Upper lobe of right lung (tissue), 1 donor: ENCODE results near the gene DBF4B. TPM values are rescaled to one million over a fixed set of nuclear protein-coding genes. Genes with fewer than 3 reads are reported as not detected.

Source experiments
- ATAC-seq: fragments of 200-7000 bp; cut with Tn5 transposase; one replicate; pipeline ENCODE4 v1.9.1; 2020; ENCODE audit warnings: mild to moderate bottlenecking, moderate library complexity
- DNase-seq: peaks from one replicate; pipeline ENCODE4 v3.0.0-alpha.2; 2020
- H3K27ac ChIP-seq: fragments of 200-600 bp; one replicate; pipeline ENCODE4 v1.8.0; 2022
- H3K27me3 ChIP-seq: fragments of 200-600 bp; one replicate; pipeline ENCODE4 v1.8.0; 2022; ENCODE audit warnings: mild to moderate bottlenecking
- H3K36me3 ChIP-seq: fragments of 200-600 bp; one replicate; pipeline ENCODE4 v1.8.0; 2022
- H3K4me1 ChIP-seq: fragments of 200-600 bp; one replicate; pipeline ENCODE4 v1.8.0; 2022
- H3K4me3 ChIP-seq: fragments of 200-600 bp; one replicate; pipeline ENCODE4 v1.8.0; 2022; ENCODE audit warnings: mild to moderate bottlenecking
- H3K9me3 ChIP-seq: fragments of 200-600 bp; one replicate; pipeline ENCODE4 v1.8.0; 2022
- intact Hi-C: fragments of 100-400 bp; cut with DNase I; formaldehyde crosslinking; loops from one replicate; pipeline ENCODE4 v1.11.0; 2022
- total RNA-seq: library from RNA; stranded (reverse); fragmentation: NEBNext Ultra II Directional; extraction: Animal tissue kit (Norgen Biotek cat#: 25700); gene quantifications from one replicate; pipeline ENCODE4 v1.2.1, GENCODE V29; 2021
- TF ChIP-seq, protein P1 (sequence below): fragments of 200-600 bp; IDR thresholded peaks from one replicate; pipeline ENCODE4 v1.8.0; 2022; ENCODE audit warnings: antibody characterized with exemption
- donor health status: DM: no; HTN: yes; CAD: no; lungs with severe emphysema.

Gene DBF4B
- total RNA-seq, 1 donor from 2014 or later = 4.5 TPM

DNA sequence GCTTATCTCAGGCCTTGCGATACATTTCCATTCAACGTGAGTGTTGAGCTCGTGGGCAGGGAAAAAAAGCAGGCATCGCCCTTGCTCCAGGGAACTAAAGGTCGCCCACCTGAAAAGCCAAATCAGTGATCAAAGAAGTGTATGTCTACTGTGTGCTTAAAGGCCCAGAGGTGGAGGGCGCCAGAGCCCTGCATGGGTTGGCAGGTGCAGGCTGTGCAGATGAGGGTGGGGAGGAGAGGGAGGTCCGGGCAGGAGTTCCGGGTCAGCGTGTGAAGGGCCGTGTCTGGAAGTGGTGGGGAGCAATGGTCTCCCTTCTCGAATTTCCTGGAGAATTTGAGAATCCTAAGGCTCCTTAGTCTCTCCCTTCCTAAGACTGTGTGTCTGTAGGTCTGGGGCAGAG lies 57.5 kb downstream of the DBF4B start:
- DNase-seq = no peak
- peaks cover 16% of the 10 kb centered on the region for H3K27me3 ChIP-seq
- H3K9me3 ChIP-seq = no peaks in the 10 kb centered on the region
- intact Hi-C loops = no loop called here
- H3K36me3 ChIP-seq = no peaks in the 10 kb centered on the region
- ATAC-seq = no peak
- H3K27ac ChIP-seq = no peak overlapping the region
- TF ChIP-seq, protein P1, sequence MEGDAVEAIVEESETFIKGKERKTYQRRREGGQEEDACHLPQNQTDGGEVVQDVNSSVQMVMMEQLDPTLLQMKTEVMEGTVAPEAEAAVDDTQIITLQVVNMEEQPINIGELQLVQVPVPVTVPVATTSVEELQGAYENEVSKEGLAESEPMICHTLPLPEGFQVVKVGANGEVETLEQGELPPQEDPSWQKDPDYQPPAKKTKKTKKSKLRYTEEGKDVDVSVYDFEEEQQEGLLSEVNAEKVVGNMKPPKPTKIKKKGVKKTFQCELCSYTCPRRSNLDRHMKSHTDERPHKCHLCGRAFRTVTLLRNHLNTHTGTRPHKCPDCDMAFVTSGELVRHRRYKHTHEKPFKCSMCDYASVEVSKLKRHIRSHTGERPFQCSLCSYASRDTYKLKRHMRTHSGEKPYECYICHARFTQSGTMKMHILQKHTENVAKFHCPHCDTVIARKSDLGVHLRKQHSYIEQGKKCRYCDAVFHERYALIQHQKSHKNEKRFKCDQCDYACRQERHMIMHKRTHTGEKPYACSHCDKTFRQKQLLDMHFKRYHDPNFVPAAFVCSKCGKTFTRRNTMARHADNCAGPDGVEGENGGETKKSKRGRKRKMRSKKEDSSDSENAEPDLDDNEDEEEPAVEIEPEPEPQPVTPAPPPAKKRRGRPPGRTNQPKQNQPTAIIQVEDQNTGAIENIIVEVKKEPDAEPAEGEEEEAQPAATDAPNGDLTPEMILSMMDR = no peak
- H3K4me1 ChIP-seq = no peaks in the 10 kb centered on the region
- no peak overlapping the region for H3K4me3 ChIP-seq

DNA sequence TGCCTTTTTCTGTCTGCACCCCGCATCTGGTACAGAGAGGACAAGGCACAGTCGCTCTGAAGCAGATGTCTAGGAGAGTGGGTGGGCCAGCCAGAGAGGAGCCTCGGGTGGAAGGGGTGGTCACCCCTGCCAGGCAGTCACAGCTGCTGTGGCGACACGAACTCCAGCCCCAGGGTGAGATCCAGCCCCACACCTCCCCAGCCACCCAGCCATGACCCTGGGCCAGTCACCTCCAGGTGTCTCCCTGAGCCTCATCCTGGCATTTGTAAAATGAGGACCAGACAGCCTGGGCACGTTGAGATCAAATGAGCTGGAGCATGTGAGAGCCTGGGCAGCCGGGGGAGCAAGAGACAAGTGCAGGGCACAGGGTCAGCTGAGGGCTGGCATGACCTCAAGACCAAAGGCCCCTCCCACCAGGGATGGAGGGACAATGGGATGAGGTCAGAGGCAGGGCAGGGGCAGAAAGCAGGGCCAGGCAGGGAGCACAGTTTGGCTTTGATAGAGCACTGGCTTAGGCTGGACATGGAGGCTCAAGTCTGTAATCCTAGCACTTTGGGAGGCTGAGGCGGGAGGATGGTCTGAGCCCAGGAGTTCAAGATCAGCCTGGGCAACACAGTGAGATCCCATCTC lies 58.1 kb downstream of the DBF4B start:
- no peaks in the 10 kb centered on the region for H3K36me3 ChIP-seq
- no peaks in the 10 kb centered on the region for H3K4me1 ChIP-seq
- H3K4me3 ChIP-seq = no peak overlapping the region
- no peak overlapping the region for H3K27ac ChIP-seq
- DNase-seq = no peak
- ATAC-seq = no peak
- peaks cover 10% of the 10 kb centered on the region for H3K27me3 ChIP-seq
- TF ChIP-seq, protein P1 = no peak
- no peaks in the 10 kb centered on the region for H3K9me3 ChIP-seq
- intact Hi-C loops = no loop called here

DNA sequence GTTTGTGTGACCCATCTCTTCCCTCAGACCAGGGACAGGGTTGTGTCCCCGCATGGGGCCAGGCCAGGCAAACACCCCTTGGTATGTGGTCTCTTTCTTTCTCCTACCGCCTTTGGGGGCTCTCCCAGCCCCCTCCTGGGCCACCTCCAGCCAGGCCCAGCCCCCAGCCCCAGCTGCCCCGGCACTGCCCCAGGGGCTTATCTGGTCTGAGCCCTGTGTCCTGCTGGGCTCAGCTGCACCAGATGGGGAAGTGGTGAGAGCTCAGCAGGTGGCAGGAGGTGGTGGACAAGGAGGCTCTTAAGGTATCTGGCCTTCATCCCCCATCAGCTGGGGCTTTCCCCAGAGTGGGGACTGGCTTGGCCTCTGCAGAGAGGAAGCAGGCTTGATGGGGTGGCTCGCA lies 59.0 kb downstream of the DBF4B start:
- ATAC-seq = no peak

DNA sequence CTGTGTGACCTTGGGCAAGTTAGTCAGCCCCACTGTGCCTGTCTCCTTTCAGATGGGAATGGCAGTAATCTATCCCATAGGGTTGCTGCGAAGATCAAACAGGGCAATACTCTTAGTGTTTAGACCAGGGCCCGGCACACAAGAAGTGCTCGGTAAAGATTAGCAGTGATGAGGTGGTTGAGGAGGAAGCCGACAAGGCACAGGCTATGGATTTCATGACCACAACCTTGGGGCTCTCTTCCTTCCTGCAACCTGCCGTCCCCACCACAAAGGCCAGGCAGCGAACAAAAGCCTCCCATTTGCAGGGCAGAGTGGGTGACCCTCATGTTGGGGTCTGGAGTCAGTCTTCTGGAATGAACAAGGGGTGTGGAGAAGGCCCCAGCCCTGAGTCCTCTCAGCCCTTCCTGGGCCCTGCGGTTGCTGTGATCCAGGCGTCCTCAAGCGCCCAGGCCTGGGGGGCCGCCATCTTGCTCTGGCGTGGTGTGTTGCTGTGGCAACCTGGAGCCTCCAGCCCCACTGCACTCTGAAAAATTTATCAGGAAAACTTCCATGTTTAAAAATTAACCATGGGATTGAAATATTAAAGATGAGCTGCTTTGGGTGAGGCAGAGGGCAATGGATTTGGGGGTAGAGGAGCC lies 60.2 kb downstream of the DBF4B start:
- Histone ChIP-seq H3K27ac (no peak overlapping the region), H3K4me3 (no peak overlapping the region), H3K4me1 (no peaks in the 10 kb centered on the region), H3K36me3 (no peaks in the 10 kb centered on the region), H3K27me3 (peaks cover 22% of the 10 kb centered on the region), H3K9me3 (no peaks in the 10 kb centered on the region)
- TF ChIP-seq, protein P1 = no peak
- ATAC-seq (no peak), DNase-seq (no peak)
- intact Hi-C loops = no loop called here

More for the DNA sequence above, 59.0 kb downstream of the DBF4B start:
- no peaks in the 10 kb centered on the region for H3K4me1 ChIP-seq
- H3K4me3 ChIP-seq = no peak overlapping the region
- H3K27ac ChIP-seq = no peak overlapping the region
- peaks cover 15% of the 10 kb centered on the region for H3K27me3 ChIP-seq
- H3K9me3 ChIP-seq = no peaks in the 10 kb centered on the region
- DNase-seq = no peak
- TF ChIP-seq, protein P1 = no peak
- H3K36me3 ChIP-seq = no peaks in the 10 kb centered on the region
- intact Hi-C loops = no loop called here

DNA sequence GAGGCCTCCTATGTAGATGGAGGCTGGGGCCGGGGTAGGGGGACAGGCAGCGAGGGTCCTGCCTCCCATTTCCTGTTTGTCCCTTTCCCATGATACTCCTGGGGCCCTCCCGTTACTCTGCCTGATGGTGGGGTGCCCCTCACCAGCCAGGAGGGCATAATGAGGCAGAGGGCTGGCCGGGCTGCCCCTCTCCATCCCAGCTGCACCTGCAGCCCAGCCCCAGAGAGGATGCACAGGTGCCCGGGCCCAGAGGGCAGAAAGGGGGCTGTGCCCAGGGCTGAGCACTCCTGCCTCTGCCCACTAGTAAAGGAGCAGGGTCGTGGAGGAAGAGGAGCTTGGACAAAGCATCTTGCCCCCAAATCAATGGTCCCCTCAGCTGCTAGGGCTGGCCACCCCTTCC lies 60.8 kb downstream of the DBF4B start:
- TF ChIP-seq, protein P1 = no peak
- no peak for ATAC-seq
- no peak for DNase-seq
- Histone ChIP-seq H3K4me1 (no peaks in the 10 kb centered on the region), H3K9me3 (no peaks in the 10 kb centered on the region), H3K4me3 (no peak overlapping the region), H3K27me3 (peaks cover 23% of the 10 kb centered on the region), H3K36me3 (no peaks in the 10 kb centered on the region), H3K27ac (no peak overlapping the region)
- intact Hi-C loops = no loop called here
